Gastroesophageal sphincter (tissue), 4 donors: ENCODE data around the gene MUC22. TPM values are rescaled to one million over a fixed set of nuclear protein-coding genes. Genes with fewer than 3 reads are reported as not detected.

Experiments used
- ATAC-seq: fragments of 150-250 bp; one replicate; pipeline ENCODE4 v1.9.1; 2016; ENCODE audit warnings: mild to moderate bottlenecking, moderate library complexity
- H3K27ac ChIP-seq, 4 donors: fragments of 200-600 bp; sonication (generic) in 3 of 4; 1 replicate in 3 of 4; 2 replicates in 1 of 4; pipeline ENCODE4 v1.5.1; 2016 to 2019
- H3K27me3 ChIP-seq: fragments of 200-600 bp; sonication (generic); one replicate; pipeline ENCODE4 v1.5.1; 2019
- H3K36me3 ChIP-seq, 2 donors: fragments of 200-600 bp; sonication (generic); one replicate each; pipeline ENCODE4 v1.5.1; 2019; ENCODE audit warnings: control low read depth in 1 of 2
- H3K4me1 ChIP-seq, 3 donors: fragments of 200-600 bp; sonication (generic); 1 replicate in 2 of 3; 2 replicates in 1 of 3; pipeline ENCODE4 v1.5.1; 2016 to 2019; ENCODE audit warnings: control low read depth in 2 of 3
- H3K4me3 ChIP-seq, 2 donors: fragments of 200-600 bp; sonication (generic); one replicate each; pipeline ENCODE4 v1.5.1; 2019; ENCODE audit warnings: mild to moderate bottlenecking in 1 of 2, moderate library complexity in 1 of 2
- H3K9me3 ChIP-seq, 3 donors: fragments of 200-600 bp; sonication (generic); one replicate each; pipeline ENCODE4 v1.5.1; 2017 to 2019; ENCODE audit warnings: control low read depth in 2 of 3
- CTCF ChIP-seq, 4 experiments: fragments of 200-600 bp in 2 of 4; fragments of 450-650 bp in 2 of 4; sonication (generic) in 1 of 4; IDR thresholded peaks; one replicate each; pipeline ENCODE4 v1.5.1; 2017 to 2019; ENCODE audit warnings: antibody characterized with exemption in 4 of 4, mild to moderate bottlenecking in 2 of 4, moderate library complexity in 2 of 4
- EP300 ChIP-seq: sonication (generic); formaldehyde crosslinking; IDR thresholded peaks from one replicate; pipeline ENCODE4 v1.6.1; 2017; ENCODE audit warnings: antibody characterized with exemption, mild to moderate bottlenecking
- POLR2A ChIP-seq, 2 donors: fragments of 450-650 bp; IDR thresholded peaks; one replicate each; pipeline ENCODE4 v1.6.1; 2017; ENCODE audit warnings: antibody characterized with exemption in 2 of 2, mild to moderate bottlenecking in 2 of 2, moderate library complexity in 1 of 2
- POLR2AphosphoS5 ChIP-seq: sonication (generic); formaldehyde crosslinking; IDR thresholded peaks from one replicate; pipeline ENCODE4 v1.6.1; 2017; ENCODE audit warnings: antibody characterized with exemption
- WGBS, 2 donors: methylation state at CpG; one replicate each; pipeline ENCODE4 v1.1.5; 2018; ENCODE audit warnings: low coverage in 1 of 2; 5-methylcytosine and 5-hydroxymethylcytosine counted together
- total RNA-seq, 4 donors: library from RNA; depleted of rRNA; stranded (reverse); fragments of >200 nt; gene quantifications; one replicate each; pipeline ENCODE4 v1.1.0, GENCODE V29; 2016

Gene MUC22
- total RNA-seq, 4 donors from 2014 or later = 0.16 to 0.62 TPM; not detected in 2

- TF ChIP-seq POLR2A (IDR thresholded peaks at IDR 0.05) (no peak), CTCF (IDR thresholded peaks at IDR 0.05) (no peak), POLR2AphosphoS5 (no peak), EP300 (no peak)
- 69 to 100% methylated on average over 2 to 4 of the region's 4 CpGs for WGBS, 2 donors
- no peak for ATAC-seq
- H3K27ac ChIP-seq = no peak overlapping the region
- H3K4me3 ChIP-seq = no peak overlapping the region
- no peaks in the 10 kb centered on the region for H3K4me1 ChIP-seq
- H3K9me3 ChIP-seq = no peaks in the 10 kb centered on the region
- peaks cover 22% of the 10 kb centered on the region for H3K27me3 ChIP-seq
- H3K36me3 ChIP-seq = no peaks in the 10 kb centered on the region
These were observed 35.6 kb upstream of the MUC22 start for GRCh38 chr6:30974490-30975252.

GRCh38 chr6:30979141-30979540 lies 31.1 kb upstream of the MUC22 start:
- Histone ChIP-seq H3K4me3 (no peak overlapping the region), H3K27ac (no peak overlapping the region), H3K4me1 (peaks cover 0 to 9% (median 0%) of the 10 kb centered on the region in 3 donors), H3K27me3 (peaks cover 19% of the 10 kb centered on the region), H3K36me3 (no peaks in the 10 kb centered on the region), H3K9me3 (no peaks in the 10 kb centered on the region)
- WGBS, 2 donors = 0 to 23% methylated on average over 1 of the region's 1 CpG
- TF ChIP-seq EP300 (no peak), POLR2A (IDR thresholded peaks at IDR 0.05) (no peak), CTCF (IDR thresholded peaks at IDR 0.05) (no peak), POLR2AphosphoS5 (no peak)
- no peak for ATAC-seq

GRCh38 chr6:30979690-30980089 lies 30.6 kb upstream of the MUC22 start:
- H3K4me3 ChIP-seq = no peak overlapping the region
- peaks cover 0 to 9% (median 0%) of the 10 kb centered on the region in 3 donors for H3K4me1 ChIP-seq
- no peaks in the 10 kb centered on the region for H3K9me3 ChIP-seq
- H3K27ac ChIP-seq = no peak overlapping the region
- ATAC-seq = no peak
- 64 to 80% methylated on average over 4 of the region's 4 CpGs for WGBS, 2 donors
- peaks cover 24% of the 10 kb centered on the region for H3K27me3 ChIP-seq
- no peaks in the 10 kb centered on the region for H3K36me3 ChIP-seq
- TF ChIP-seq CTCF (IDR thresholded peaks at IDR 0.05) (no peak), POLR2AphosphoS5 (no peak), EP300 (no peak), POLR2A (IDR thresholded peaks at IDR 0.05) (no peak)

GRCh38 chr6:30981942-30982772 lies 28.1 kb upstream of the MUC22 start:
- no peak overlapping the region for H3K4me3 ChIP-seq
- ATAC-seq = peak; percentile 65
- H3K27me3 ChIP-seq = peaks cover 39% of the 10 kb centered on the region
- peaks cover 0 to 9% (median 0%) of the 10 kb centered on the region in 3 donors for H3K4me1 ChIP-seq
- H3K27ac ChIP-seq = no peak overlapping the region
- no peaks in the 10 kb centered on the region for H3K9me3 ChIP-seq
- 15 to 27% methylated on average over 10 to 13 of the region's 13 CpGs for WGBS, 2 donors
- TF ChIP-seq POLR2AphosphoS5 (peak; percentile 56), POLR2A (IDR thresholded peaks at IDR 0.05) (no peak), CTCF (IDR thresholded peaks at IDR 0.05) (peak in 2 of 4 experiments; percentile 8 to 13)
- H3K36me3 ChIP-seq = no peaks in the 10 kb centered on the region
